GM21390 (cell line): ENCODE data around the gene CUEDC1.

Experiments
- ATAC-seq: cut with Tn5 transposase; IDR thresholded peaks from one replicate; pipeline ENCODE4 v1.9.1; 2021; ENCODE audit not compliant: unreplicated experiment

The CUEDC1 gene

DNA sequence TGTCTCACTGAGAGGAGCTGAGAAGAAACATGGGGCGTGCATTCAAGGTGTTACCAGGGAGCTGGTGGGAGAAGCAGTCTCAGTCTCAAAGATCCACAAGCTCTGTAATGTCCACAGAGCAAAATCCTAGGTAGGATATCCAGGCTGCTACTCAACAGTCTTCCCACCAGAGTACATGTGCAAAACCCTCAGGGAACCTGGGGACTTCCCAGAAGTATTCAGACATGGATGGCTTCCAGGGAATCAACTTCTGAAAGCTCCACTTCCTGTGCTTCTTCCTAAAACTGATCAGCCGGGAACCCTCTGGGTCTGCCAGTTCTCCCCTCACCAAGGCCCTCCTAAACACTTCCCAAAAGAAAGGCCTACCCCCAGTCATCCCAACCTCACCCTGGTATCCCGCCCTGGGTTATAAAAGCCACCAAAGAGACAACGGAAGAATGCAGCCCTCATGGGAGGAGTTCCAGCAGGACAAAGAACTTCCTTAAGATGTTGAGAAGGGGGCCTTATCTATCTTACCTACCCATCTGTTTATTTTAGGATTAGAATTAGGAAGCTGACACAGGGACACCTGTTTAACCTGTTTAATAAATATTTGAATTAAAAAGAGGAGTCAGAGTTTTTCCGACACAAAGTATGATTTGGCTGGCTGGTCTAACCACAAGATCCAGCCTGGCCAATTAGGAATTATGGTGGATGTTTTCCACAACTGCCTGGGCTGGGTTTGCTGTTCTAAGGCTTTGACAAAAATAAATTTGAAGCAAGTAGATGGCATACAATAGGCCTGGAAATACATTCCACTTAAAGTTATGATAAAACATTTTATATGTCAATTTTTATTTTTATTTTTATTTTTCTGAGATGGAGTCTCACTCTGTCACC is 37.0 kb downstream of the CUEDC1 start:
- no peak for ATAC-seq

GRCh38 chr17:57916925-57917858 is 38.0 kb downstream of the CUEDC1 start:
- no peak for ATAC-seq

DNA sequence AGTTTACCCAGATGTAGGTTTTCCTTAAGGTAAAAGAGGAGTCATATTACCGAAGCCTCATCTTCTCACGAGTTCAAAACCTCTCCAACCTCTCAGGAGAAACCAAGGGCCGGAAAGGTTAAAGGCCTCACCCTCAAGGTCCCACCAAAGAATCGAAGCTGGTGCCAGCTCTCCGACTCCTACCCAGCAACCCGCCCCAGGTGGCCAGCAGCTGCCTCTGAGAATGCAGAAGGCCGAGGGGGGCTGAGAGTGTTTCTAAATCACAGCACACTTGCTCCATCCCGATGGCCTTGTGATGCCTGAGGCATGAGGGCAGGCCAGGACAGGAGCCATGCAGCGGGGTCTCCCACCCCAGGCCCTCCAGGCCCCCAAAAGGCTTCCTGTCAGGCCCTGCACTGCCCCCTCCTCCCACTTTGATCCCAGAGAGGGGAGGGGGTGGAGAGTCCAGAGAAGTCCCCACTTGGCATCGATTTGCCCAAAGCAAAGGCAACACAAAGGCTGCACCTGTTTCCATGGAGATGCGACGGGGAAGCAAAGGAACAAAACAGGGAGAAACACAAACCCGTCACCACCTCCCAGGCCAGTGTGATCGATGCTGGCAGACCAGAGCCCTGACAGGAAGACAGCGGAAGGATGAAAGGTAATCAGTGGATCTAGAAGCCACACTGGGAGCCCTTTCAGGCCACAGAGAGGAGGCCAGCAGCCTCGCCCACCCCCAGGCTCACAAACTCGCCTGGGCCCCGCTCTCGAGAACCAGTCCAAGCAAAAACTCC is 39.0 kb downstream of the CUEDC1 start:
- ATAC-seq, result no peak

GRCh38 chr17:57915544-57915943 is 39.7 kb downstream of the CUEDC1 start:
- ATAC-seq, result no peak

GRCh38 chr17:57914273-57915142 is 40.7 kb downstream of the CUEDC1 start:
- no peak for ATAC-seq

- ATAC-seq, result no peak
These were observed 41.5 kb downstream of the CUEDC1 start for GRCh38 chr17:57913575-57914272.

GRCh38 chr17:57911834-57912673 is 43.2 kb downstream of the CUEDC1 start:
- no peak for ATAC-seq

- ATAC-seq, result no peak
These were observed 44.5 kb downstream of the CUEDC1 start for GRCh38 chr17:57910462-57911420.

GRCh38 chr17:57909551-57909950 is 45.7 kb downstream of the CUEDC1 start:
- ATAC-seq, result no peak

DNA sequence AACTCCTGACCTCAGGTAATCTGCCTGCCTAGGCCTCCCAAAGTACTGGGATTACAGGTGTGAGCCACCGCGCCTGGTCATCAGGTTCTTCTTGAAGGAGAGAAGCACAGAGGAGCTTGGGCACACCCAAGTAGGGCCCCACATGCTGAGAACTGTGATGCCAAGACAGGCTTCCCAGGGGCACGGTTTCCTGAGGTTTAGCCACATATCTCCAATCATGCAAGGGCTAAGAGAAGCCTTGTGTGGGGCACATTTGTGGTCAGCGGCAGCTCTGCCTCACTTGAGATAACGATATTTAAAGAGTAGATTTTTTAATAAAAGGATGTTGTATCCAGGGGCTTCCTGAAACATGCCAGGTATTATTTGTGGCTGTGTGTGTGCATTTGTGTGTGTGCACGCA is 46.9 kb downstream of the CUEDC1 start:
- ATAC-seq, result no peak

- no peak for ATAC-seq
These were observed 48.3 kb downstream of the CUEDC1 start for GRCh38 chr17:57906910-57907309.

GRCh38 chr17:57905875-57906455 is 49.2 kb downstream of the CUEDC1 start:
- no peak for ATAC-seq

DNA sequence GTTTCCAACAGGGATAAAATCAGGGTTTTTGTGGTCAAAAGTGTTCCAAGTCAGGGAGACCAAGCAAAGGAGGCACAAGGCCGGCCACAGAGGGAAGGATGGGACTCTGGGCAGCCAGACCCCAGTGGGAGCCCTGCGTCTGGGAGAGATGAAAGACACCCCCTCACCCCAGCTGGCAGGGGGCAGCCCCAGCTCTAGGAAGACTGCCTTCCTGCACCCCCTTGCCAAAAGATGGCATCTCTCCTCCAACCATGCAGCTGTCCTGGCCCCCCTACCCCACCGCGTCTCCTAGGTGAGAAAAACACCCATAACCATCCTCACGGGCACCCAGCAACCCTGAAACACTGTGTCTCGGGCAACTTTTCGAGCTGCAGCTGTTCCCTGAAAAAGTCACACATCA is 51.3 kb downstream of the CUEDC1 start:
- ATAC-seq, result no peak

DNA sequence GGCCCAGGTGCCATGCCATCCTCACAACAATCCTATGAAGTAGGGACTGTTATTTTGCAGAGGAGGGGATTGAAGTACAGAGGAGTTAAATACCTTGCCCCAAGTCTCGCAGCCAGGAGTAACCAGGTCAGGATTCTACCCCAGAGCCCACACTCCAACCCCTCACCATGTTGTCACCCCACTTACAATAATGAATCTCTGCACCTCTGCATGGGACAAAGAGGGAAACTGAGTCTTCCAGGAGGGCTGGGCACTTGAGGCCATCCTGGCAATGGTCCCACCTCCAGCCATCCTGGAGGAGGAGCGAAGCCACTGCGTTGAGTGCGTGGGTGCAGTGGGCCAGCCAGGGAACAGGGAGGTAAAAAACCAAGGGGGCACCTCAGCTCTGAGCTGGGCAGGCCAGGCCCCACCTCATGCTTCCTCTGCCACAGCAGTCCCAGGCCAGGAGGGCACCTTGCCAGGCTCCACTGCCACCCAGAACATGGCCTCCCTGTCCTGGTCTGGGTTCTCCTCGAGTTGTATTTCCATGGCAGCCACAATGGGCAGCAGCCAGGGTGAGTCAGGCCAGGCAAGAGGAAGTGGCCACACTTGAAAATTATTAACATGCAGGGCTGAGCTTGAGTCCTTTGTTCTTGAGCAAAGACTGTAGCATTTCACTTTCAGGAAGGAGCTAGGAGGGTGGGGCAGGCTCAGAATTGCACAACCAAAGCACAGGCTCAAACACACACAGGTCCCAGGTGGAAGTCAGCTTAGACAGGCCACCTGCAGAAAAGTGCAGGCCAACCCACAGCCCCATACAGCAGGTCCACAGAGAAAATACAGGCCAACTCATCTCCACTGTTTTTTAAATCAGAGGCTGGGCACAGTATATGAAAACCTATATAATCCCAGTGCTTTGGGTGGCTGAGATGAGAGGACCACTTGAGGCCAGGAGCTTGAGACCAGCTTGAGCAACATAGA is 52.1 kb downstream of the CUEDC1 start:
- peak; percentile 48 for ATAC-seq

DNA sequence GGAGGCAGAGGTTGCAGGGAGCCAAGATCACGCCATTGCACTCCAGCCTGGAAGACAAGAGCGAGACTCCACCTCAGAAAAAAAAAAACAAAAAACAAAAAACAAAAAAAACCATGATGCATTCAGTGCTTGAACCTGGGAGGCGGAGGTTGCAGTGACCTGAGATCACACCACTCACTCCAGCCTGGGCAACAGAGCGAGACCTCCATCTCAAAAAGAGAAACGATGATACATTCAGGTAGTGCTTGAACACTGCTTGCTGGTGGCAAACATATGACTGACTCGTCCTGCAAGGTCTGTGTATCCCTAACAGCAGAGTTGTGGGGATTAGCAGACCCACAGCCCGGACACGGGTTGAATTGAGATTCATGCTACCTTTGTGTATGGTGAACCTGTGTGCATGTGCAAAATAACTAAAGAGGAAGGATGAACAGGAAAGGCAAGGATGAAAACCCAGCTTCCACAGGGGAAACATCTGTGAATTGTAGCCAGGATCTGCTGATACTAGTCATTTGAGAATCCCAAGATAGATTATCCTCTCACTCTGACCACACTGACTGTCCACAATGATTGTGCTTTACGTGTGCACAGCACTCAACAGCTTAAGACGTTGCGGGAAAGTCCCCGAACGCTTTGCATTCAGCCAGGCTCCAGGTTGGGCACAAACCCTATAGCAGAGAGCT is 53.0 kb downstream of the CUEDC1 start:
- peak; percentile 63 for ATAC-seq
